ENCODE results near the gene KRCC1.

Gene KRCC1

GRCh38 chr2:88055371-88056128, at the start of gene KRCC1:
Gene KRCC1 (minus strand): TSS chr2:88055783. CDS start chr2:88028563, 27,220 bp downstream.
- DNase-seq (ENCODE audit: low spot score), result peak; percentile 96

GRCh38 chr2:88100489-88100858, 44.9 kb upstream of the KRCC1 start:
- DNase-seq (ENCODE audit: low spot score), result peak; percentile 3

DNA sequence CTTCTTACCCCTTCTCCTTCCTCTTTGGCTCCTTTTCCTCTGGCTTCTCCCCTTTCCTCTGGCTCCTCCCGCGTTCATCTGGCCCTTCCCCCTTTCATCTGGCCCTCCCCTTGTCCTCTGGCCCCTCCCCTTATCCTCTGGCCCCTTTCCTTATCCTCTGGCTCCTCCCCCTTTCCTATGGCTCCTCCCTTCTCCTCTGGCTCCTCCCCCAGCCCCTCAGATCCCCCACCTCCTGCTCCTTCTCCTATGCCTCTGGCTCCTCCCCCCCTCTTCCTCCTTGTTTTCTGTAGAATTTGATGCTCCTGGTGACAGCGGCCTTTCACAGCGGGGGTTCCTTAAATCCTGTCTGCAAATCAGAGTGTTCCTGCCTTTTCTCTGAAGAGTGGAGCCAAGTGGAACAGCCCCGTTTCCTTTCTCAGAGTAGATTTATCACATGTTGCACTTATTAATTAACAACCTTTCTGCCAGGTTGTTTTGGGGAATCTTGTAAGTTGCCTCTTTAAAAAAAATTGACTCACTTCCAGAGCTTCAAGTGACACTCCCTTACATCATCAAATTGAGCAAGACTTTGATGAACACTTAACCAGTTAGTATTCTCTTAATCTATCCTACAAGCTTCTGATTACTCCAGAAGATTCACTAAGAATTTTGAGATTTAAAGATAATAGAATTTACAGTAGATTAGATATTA, 44.4 kb upstream of the KRCC1 start:
- DNase-seq (ENCODE audit: low spot score), result no peak

- no peak for DNase-seq (ENCODE audit: low spot score)
Observed at GRCh38 chr2:88098558-88098900, 42.9 kb upstream of the KRCC1 start.

DNA sequence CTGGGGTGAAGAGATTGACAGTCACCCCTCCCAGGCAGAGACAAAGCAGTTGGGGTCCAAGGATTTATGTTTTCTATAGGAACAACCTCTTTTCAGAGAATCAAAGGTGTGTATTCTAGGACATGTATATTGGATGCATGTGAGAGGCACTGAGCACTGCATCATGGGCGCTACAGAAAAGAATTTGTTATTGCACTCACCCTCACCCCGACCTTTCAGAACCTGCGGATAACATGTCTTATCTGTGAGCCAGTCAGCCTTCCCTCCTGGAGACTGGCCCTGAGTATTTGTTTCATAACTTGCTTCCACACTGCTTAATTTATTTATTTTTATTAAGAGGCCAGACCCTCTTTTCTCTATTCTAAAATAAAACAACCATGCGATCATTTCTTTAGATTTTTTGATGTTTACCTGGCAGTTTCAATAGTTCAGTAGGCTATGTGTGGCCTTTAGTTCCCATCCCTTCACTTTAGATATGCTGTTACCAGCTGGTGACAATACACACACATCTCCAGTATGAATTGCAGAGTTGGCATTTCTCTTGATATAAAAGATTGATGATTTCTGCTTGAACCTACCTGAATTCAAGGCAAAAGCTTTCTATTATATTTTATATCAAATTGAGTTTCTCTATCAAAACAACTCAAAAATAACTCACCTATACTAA, 42.4 kb upstream of the KRCC1 start:
- DNase-seq (ENCODE audit: low spot score), result no peak

- no peak for DNase-seq (ENCODE audit: low spot score)
Observed at GRCh38 chr2:88097192-88097591, 41.6 kb upstream of the KRCC1 start.

DNA sequence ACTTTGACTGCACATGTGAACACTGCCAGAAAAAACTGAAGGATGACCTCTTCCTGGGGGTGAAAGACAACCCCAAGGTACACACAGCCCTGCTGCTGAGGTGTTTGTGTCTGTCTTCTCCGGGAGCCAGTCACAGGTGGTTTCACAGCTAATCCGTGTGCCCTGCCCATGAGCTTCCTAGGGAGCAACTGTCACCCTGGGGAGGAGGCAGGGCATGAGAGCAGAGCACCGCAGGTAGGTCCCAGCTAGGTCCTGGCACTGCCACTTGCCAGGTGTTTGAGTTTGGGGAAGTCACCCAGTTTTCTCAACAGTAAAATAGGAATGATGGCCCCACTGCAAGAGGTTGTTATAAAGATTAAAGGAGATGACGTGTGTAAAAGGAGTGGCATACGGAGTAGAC, 41.1 kb upstream of the KRCC1 start:
- no peak for DNase-seq (ENCODE audit: low spot score)

DNA sequence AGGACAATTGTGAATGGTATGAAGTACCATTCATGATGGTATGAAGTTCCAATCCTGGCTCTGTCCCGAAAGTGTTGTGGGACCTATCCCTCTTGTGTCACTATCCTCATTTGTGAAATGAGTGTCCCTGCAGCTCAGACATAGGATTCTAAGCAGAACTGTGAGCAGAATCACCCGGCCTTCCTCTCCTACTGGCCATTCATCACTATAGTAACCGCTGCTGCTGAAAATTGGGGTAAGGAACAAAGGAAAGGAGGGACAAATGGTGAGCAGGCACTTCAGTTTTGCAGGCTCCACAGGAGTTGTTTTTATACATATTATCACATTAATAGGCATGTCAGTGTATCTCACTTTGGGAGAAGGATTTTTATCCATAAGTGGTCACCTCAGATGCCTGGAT, 39.4 kb upstream of the KRCC1 start:
- DNase-seq (ENCODE audit: low spot score), result no peak

- no peak for DNase-seq (ENCODE audit: low spot score)
Observed at GRCh38 chr2:88092773-88093172, 37.2 kb upstream of the KRCC1 start.

DNA sequence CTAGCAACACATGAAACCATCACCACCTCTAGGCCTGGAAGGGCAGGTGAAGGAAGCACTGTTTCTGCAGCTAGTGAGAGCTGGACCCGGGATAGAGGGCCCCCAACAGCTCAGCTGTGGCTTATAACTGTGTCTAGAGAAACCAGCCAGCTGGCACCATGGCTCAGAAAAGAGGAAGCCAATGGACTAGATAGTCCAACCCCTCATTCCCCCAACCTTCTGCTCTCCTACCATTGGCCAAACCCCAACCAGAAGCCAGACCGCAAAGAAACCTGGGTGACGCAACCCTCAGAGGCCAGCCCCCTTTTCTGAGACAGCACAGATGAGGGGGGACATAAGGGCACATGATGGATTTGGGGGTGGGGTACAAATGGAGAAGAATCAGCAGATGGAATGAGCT, 36.4 kb upstream of the KRCC1 start:
- no peak for DNase-seq (ENCODE audit: low spot score)

DNA sequence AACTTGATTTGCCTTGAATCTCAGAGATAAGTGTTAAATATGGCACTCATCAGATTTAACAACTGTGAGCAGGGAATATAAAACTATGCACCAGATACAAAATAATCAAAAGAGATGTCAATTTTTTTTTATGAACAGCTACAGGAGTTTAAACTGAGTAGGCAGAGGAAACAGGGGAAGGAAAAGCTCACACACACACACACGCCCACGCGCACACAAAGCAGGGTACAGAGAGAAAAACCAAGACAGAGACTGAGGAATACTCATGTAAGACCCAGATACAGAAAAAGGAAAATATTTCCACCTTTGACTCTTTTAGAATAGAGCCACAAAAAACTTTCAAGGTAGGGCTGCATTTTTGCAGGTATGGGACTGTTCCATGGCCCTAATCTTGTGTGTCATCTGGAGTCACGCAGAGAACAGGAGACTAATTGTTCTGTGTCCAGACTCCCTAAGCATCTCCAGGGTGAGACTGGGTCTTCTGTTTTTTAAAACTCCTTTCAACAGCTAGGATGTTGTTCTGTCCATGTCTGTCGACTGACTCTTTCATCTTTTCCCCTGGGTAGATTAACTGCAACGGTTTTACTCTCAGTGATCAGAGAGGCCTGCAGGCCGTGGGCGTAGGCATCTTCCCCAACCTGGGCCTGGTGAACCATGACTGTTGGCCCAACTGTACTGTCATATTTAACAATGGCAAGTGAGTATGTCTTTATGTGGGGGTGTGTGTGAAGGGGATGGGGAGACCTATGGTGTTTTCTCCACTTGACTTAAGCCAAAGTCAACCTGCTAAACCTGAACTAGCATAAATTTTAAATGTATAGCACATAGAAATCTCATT, 35.1 kb upstream of the KRCC1 start:
- no peak for DNase-seq (ENCODE audit: low spot score)

DNA sequence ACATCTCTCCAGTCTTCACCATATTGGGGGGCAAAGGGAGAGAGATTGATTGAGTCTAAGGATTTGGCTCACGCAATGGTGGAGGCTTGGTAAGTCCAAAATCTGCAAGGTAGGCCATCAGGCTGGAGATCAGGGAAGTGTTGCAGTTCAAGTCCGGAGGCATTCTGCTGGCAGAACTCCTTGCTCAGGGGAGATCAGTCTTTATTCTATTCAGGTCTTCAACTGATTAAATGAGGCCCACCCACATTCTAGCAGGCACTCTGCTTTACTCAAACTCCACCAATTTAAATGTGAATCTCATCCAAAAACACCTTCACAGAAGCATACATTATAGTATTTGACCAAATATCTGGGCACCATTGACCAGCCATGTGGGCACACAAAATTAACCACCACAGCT, 33.4 kb upstream of the KRCC1 start:
- no peak for DNase-seq (ENCODE audit: low spot score)

DNA sequence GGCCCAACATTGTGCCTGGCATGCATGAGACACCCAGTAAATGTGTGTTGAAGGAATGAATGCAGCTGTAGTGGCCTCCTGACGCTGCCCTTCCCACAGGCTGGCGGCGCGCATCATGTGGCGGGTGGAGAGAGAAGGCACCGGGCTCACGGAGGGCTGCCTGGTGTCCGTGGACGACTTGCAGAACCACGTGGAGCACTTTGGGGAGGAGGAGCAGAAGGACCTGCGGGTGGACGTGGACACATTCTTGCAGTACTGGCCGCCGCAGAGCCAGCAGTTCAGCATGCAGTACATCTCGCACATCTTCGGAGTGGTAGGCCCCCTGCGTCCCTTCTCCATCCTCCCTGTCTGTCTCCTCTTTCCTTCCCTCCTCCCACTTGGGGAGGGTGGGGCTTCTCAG, 32.2 kb upstream of the KRCC1 start:
- no peak for DNase-seq (ENCODE audit: low spot score)

DNA sequence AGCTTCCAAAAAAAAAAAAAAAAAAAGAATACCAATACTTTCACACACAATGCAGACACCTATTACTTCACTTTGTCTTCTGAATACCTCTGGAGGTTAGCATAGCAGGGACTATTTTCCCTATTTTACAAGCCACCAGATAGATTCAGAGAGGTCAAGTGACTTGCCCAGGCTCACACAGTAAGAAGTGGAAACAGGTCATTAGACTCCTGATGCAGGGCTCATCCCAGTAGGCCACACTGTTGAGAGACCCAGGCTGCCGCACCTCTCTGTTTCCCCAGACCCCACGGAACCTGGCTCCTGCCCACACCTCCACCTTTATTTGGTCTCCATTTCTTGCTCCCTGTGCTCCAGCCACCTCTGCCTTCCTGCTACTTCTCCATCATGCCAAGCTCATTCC, 31.5 kb upstream of the KRCC1 start:
- DNase-seq (ENCODE audit: low spot score), result no peak

DNA sequence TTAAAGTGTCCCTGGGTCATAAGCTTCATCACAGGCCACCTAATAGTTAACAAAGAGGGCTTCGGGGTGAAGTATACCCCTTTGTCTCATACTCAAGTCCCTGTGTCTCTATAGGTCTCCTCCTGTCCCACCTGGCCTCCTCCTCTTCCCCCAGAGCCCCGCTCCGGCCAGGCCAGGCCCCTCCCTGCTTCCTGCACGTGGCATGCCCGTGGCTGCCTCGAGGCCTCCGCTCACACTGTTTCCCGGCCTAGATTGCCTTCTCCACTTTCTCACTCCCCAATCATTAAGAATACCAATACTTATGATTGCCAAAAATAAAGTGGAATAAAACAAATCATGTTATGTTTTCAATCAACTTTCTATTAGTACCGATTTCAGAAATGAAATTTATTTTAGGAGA, 30.8 kb upstream of the KRCC1 start:
- no peak for DNase-seq (ENCODE audit: low spot score)

- DNase-seq (ENCODE audit: low spot score), result no peak
Observed at GRCh38 chr2:88085602-88086001, 30.0 kb upstream of the KRCC1 start.

DNA sequence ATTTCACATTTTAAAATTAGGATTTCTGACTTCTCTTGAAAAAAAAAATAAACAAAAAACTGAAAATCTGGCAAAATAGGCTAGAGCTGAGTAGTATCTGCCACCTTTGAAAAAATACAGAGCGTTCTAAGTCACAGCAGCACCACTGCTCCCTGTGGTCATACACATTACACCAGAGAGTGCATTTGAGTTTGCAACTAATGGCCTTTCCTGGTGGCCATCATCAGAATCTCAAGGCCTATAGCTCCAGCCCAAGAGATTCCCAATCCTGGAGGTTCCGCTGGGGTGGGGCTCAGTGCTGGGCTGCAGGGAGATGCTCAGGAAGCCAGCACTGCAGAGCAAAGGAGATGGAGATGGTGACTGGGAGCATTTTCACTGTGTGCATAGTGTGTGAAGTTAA, 29.5 kb upstream of the KRCC1 start:
- no peak for DNase-seq (ENCODE audit: low spot score)

DNA sequence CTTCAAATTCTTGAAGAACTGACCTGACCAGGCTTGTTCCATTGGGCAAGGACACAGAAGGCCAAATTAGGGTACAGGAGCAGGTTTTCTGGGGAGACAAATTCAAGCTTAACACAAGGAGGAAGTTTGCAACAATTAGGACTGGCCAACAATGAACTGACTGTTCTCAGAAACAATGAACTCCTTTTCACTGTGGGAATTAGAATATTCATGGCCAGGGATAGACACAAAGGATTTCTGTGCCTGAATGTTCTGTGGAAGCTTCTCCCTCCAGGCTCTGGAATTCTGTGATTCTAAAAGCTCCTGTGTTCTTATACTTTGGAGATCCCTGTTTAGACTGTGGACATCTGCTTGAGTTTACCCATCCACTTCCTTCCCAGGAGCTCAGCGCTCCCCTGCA, 27.2 kb upstream of the KRCC1 start:
- no peak for DNase-seq (ENCODE audit: low spot score)

DNA sequence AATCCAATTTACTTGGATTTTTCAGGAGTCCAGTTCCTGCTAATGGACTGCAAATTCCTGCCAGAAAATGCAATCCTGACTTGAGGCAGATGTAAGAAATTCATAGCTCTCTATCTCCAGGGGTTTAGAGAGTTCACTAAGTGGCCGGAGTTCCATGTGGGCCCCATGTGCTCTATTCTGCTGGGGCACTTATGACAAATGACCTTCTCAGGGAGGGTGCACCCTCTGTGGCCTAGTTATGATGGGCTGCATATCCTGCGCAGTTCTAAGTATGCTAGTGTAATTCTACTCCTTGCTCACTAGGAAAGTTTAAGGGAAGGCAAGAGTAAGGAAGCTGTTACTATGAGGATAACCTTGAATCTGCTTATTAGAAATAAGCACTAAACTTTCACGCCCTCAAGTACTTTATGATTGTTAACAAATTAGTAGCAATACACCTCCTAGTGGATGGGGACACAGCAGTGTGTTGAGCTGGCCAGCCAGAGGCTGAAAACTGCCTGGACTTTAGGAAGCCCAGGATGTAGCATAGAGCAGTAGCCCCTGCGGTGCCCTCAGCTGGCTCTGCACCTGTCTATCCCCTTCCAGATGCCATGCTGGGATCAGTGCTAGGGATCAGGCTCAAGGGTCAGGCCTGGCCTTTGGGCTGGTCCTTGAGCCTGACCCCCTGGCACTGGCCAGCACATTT, 26.5 kb upstream of the KRCC1 start:
- DNase-seq (ENCODE audit: low spot score), result no peak

DNA sequence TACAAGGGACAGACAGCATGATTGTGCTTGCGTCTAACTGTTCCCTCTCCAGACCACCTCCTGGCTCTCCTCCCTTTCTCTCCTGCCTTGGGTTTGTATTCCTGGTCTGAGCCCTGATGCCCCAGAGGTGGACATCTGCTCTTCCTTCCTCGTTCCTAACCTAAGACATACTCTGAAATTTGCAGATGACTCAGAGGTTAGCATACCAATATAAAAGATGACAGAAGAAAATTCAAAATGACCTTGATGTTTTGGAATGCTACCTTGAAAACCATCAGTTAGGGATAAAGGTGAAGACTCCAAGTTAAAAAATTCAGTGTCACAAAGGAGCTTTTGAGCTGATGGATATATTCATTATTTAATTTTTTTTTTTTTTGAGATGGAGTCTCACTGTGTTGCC, 25.0 kb upstream of the KRCC1 start:
- no peak for DNase-seq (ENCODE audit: low spot score)

DNA sequence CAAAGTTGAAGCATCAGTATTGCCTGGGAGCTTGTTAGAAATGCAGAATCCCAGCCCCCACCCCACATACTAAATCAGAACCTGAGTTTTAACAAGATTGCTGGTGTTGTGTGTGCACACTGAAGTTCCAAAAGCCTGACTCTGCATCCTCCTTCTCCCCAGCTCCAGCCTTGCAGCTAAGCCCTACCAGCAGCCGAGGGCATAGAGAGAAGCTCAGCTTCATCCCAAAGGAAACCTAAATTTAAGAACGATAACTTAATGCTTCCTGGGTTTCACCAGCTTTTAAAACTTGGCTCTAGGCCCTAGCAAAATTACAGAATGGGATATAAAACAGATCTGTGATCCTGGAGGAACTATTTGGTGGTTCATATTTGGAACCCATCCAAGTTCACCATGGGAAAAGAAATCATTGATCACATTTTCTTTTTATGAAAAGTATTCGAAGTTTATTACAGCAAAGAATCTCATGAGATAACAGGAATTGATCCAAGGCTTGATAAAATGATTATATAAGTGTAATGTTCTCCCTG, 23.1 kb upstream of the KRCC1 start:
- DNase-seq (ENCODE audit: low spot score), result no peak

- DNase-seq (ENCODE audit: low spot score), result no peak
Observed at GRCh38 chr2:88077080-88077479, 21.5 kb upstream of the KRCC1 start.
